Mesenchymal stem cell (in vitro differentiated cells and primary cell): ENCODE results near the gene KIF22. TPM values are rescaled to one million over a fixed set of nuclear protein-coding genes. Genes with fewer than 3 reads are reported as not detected.

Source experiments
- DNase-seq: peaks from one replicate; pipeline ENCODE4 v3.0.0-alpha.2; 2013
- H2AFZ ChIP-seq: one replicate; pipeline ENCODE4 v1.6.1; 2013; ENCODE audit warnings: low read depth, mild to moderate bottlenecking, control low read depth, inconsistent platforms, low read length, moderate library complexity
- H2AK5ac ChIP-seq: 2 replicates; pipeline ENCODE4 v1.6.1; 2013; ENCODE audit warnings: low read length, moderate library complexity, mild to moderate bottlenecking, inconsistent platforms; ENCODE audit not compliant: severe bottlenecking
- H2BK120ac ChIP-seq: one replicate; pipeline ENCODE4 v1.6.1; 2013; ENCODE audit warnings: low read depth, mild to moderate bottlenecking, inconsistent platforms, low read length, moderate library complexity
- H2BK12ac ChIP-seq, 2 experiments: one replicate each; pipeline ENCODE4 v1.6.1; 2013; ENCODE audit warnings: inconsistent platforms in 2 of 2, low read length in 2 of 2, mild to moderate bottlenecking in 2 of 2, moderate library complexity in 2 of 2, control low read depth in 1 of 2
- H2BK15ac ChIP-seq: one replicate; pipeline ENCODE4 v1.6.1; 2013; ENCODE audit warnings: mild to moderate bottlenecking, low read depth, inconsistent platforms; ENCODE audit not compliant: poor library complexity, severe bottlenecking
- H2BK5ac ChIP-seq: 2 replicates; pipeline ENCODE4 v1.6.1; 2013; ENCODE audit warnings: low read depth, mild to moderate bottlenecking, low read length, control low read depth, inconsistent platforms; ENCODE audit not compliant: poor library complexity, severe bottlenecking
- H3K14ac ChIP-seq, 2 experiments: one replicate each; pipeline ENCODE4 v1.6.1; 2013; ENCODE audit warnings: inconsistent platforms in 2 of 2, low read length in 2 of 2, control low read depth in 1 of 2, mild to moderate bottlenecking in 1 of 2, moderate library complexity in 1 of 2
- H3K18ac ChIP-seq, 2 experiments: one replicate each; pipeline ENCODE4 v1.6.1; 2013; ENCODE audit warnings: inconsistent platforms in 2 of 2, low read length in 2 of 2, control low read depth in 1 of 2, low read depth in 1 of 2, mild to moderate bottlenecking in 1 of 2
- H3K23ac ChIP-seq, 2 experiments: one replicate each; pipeline ENCODE4 v1.6.1; 2013; ENCODE audit warnings: inconsistent platforms in 2 of 2, low read length in 2 of 2, mild to moderate bottlenecking in 2 of 2, moderate library complexity in 2 of 2, control low read depth in 1 of 2
- H3K27ac ChIP-seq: 2 replicates; pipeline ENCODE4 v1.5.1; 2013; ENCODE audit warnings: mild to moderate bottlenecking, moderate library complexity, low read length, control low read depth, inconsistent platforms; ENCODE audit not compliant: poor library complexity, severe bottlenecking
- H3K27me3 ChIP-seq, 2 experiments: 2 replicates each; pipeline versions ENCODE4 v1.6.1 to v1.7.0; 2013; ENCODE audit warnings: low read length in 2 of 2, mild to moderate bottlenecking in 2 of 2, moderate library complexity in 2 of 2, control low read depth in 1 of 2, inconsistent platforms in 1 of 2; ENCODE audit not compliant: control insufficient read depth in 1 of 2, insufficient read depth in 1 of 2
- H3K36me3 ChIP-seq, 2 experiments: 2 replicates each; pipeline versions ENCODE4 v1.6.1 to v1.7.0; 2013; ENCODE audit warnings: low read length in 2 of 2, control low read depth in 1 of 2, inconsistent platforms in 1 of 2, low read depth in 1 of 2, mild to moderate bottlenecking in 1 of 2; ENCODE audit not compliant: insufficient read depth in 2 of 2, control insufficient read depth in 1 of 2
- H3K4ac ChIP-seq, 2 experiments: one replicate each; pipeline ENCODE4 v1.6.1; 2013; ENCODE audit warnings: inconsistent platforms in 2 of 2, low read length in 2 of 2, mild to moderate bottlenecking in 2 of 2, moderate library complexity in 2 of 2, control low read depth in 1 of 2, low read depth in 1 of 2
- H3K4me1 ChIP-seq: 2 replicates; pipeline ENCODE4 v1.6.1; 2013; ENCODE audit warnings: low read depth, low read length, control low read depth; ENCODE audit not compliant: control insufficient read depth, insufficient read depth
- H3K4me2 ChIP-seq: 2 replicates; pipeline ENCODE4 v1.6.1; 2013; ENCODE audit warnings: low read length, mild to moderate bottlenecking, inconsistent platforms; ENCODE audit not compliant: poor library complexity, severe bottlenecking
- H3K4me3 ChIP-seq, 2 experiments: 2 replicates each; pipeline versions ENCODE4 v1.5.1 to v1.7.0; 2013; ENCODE audit warnings: low read length in 2 of 2, mild to moderate bottlenecking in 2 of 2, control low read depth in 1 of 2, low read depth in 1 of 2; ENCODE audit not compliant: insufficient read depth in 1 of 2
- H3K79me1 ChIP-seq: replicated peaks from 2 replicates; pipeline ENCODE4 v1.6.1; 2013; ENCODE audit warnings: mild to moderate bottlenecking, control low read depth, low read length, inconsistent platforms; ENCODE audit not compliant: poor library complexity, severe bottlenecking
- H3K9ac ChIP-seq: 2 replicates; pipeline ENCODE4 v1.7.0; 2013; ENCODE audit warnings: mild to moderate bottlenecking, low read length, moderate library complexity
- H3K9me3 ChIP-seq: 2 replicates; pipeline ENCODE4 v1.7.0; 2013; ENCODE audit warnings: mild to moderate bottlenecking, low read length; ENCODE audit not compliant: control insufficient read depth
- H4K8ac ChIP-seq: one replicate; pipeline ENCODE4 v1.6.1; 2013; ENCODE audit warnings: inconsistent platforms, mild to moderate bottlenecking, low read length, moderate library complexity
- H4K91ac ChIP-seq: one replicate; pipeline ENCODE4 v1.6.1; 2013; ENCODE audit warnings: mild to moderate bottlenecking, low read length, inconsistent platforms
- WGBS: methylation state at CpG from one replicate; pipeline ENCODE4 v1.1.7; 2013; ENCODE audit warnings: mixed read lengths; 5-methylcytosine and 5-hydroxymethylcytosine counted together
- polyA plus RNA-seq, 2 experiments: library from polyadenylated mRNA; stranded (reverse); fragments of 200-250 nt; gene quantifications; one replicate each; pipeline ENCODE4 v1.2.3, GENCODE V29; 2013

Gene KIF22
- 8.5 TPM for polyA plus RNA-seq (2013, experiment 1 of 2)
- 8.1 TPM for polyA plus RNA-seq (2013, experiment 2 of 2)

DNA sequence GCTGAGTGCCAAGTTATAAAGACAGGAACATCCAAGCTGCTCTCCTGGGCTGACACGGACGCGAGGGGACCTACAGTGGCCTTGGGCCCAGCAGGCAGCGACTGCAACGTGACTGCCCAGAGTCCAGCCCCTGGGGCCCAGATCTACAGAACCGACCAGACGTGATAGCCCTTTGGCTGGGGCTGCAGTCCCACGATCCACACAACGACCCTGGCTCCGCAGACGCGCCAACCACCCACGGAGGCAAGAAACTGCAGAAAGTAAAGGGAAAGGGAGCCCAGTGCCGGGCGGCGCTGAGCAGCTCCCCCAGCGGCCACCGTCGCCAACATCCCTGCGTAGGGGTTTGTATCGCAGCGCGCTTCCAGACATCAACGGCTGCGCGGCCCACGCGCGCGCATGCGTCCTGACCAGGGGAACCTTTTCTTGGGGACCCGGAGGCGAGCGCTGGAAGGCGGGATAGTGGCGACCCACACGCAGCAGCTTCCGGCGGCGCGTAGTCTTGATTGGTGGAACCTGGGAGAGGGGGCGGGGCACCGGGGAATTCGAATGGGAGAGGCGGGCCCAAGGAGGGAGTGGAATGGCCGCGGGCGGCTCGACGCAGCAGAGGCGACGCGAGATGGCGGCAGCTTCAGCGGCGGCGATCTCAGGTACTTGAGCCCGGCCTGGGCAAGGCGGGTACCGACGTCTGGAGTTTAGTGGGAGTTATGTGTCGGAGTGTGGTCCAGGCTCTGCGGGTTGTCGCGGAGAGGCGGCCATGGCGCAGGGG is at the start of gene KIF22:
KIF22 (plus strand) TSS at position 569 of the 766 bp plus-strand sequence; CDS start at position 578, 9 bp downstream.
- 3% methylated on average over 66 of the region's 67 CpGs for WGBS
- no peak within 1 kb of the TSS for H2BK5ac ChIP-seq
- peak within 1 kb of the TSS; percentile 87 for H2AFZ ChIP-seq

GRCh38 chr16:29742683-29743275 is 47.8 kb upstream of the KIF22 start:
- Histone ChIP-seq H4K91ac (no peak overlapping the region), H3K23ac (no peak overlapping the region), H3K18ac (no peak overlapping the region), H3K27ac (no peak overlapping the region), H2AFZ (no peak overlapping the region), H2BK5ac (no peak overlapping the region), H2BK120ac (no peak overlapping the region), H3K9ac (no peak overlapping the region), H3K14ac (no peak overlapping the region), H3K4me1 (no peaks in the 10 kb centered on the region), H2BK12ac (no peak overlapping the region), H3K27me3 (peaks cover 4 to 69% of the 10 kb centered on the region in 2 experiments), H3K4me3 (no peak overlapping the region), H3K4me2 (no peak overlapping the region), H3K4ac (no peak overlapping the region), H2BK15ac (no peak overlapping the region), H3K79me1 (no peaks in the 10 kb centered on the region), H2AK5ac (no peak overlapping the region), H3K36me3 (no peaks in the 10 kb centered on the region), H3K9me3 (peaks cover 5% of the 10 kb centered on the region), H4K8ac (no peak overlapping the region)
- DNase-seq = no peak
- WGBS = 87% methylated on average over 6 of the region's 7 CpGs

More for the DNA sequence above, at the start of gene KIF22:
- Histone ChIP-seq H2BK120ac (no peak within 1 kb of the TSS), H3K27me3 (no peaks in the 10 kb centered on the region), H3K23ac (no peak within 1 kb of the TSS), H4K8ac (peak within 1 kb of the TSS; percentile 76), H3K9ac (peak within 1 kb of the TSS; percentile 90), H3K4me2 (peak within 1 kb of the TSS; percentile 85), H3K18ac (peak within 1 kb of the TSS; percentile 37 to 79), H3K36me3 (no peaks in the 10 kb centered on the region), H4K91ac (peak within 1 kb of the TSS; percentile 87), H2BK15ac (peak within 1 kb of the TSS; percentile 4), H2AK5ac (no peak within 1 kb of the TSS), H3K4me1 (peaks cover 10% of the 10 kb centered on the region), H3K27ac (peak within 1 kb of the TSS; percentile 77), H3K4me3 (peak within 1 kb of the TSS; percentile 91 to 98), H3K14ac (peak within 1 kb of the TSS in 1 of 2 experiments; percentile 63), H3K4ac (peak within 1 kb of the TSS; percentile 40 to 50), H3K9me3 (no peaks in the 10 kb centered on the region), H2BK12ac (peak within 1 kb of the TSS in 1 of 2 experiments; percentile 10), H3K79me1 (peaks cover 16% of the 10 kb centered on the region)
- peak; percentile 98 for DNase-seq

- Histone ChIP-seq H4K91ac (no peak overlapping the region), H2BK15ac (no peak overlapping the region), H2AFZ (no peak overlapping the region), H3K4me2 (no peak overlapping the region), H3K79me1 (no peaks in the 10 kb centered on the region), H3K18ac (no peak overlapping the region), H3K23ac (no peak overlapping the region), H3K9me3 (peaks cover 4% of the 10 kb centered on the region), H2BK5ac (no peak overlapping the region), H3K4me1 (no peaks in the 10 kb centered on the region), H2AK5ac (no peak overlapping the region), H3K27me3 (peaks cover 4 to 69% of the 10 kb centered on the region in 2 experiments), H2BK12ac (no peak overlapping the region), H3K9ac (no peak overlapping the region), H3K4me3 (no peak overlapping the region), H3K4ac (no peak overlapping the region), H3K27ac (no peak overlapping the region), H4K8ac (no peak overlapping the region), H3K14ac (no peak overlapping the region), H2BK120ac (no peak overlapping the region), H3K36me3 (no peaks in the 10 kb centered on the region)
- DNase-seq = no peak
- 91% methylated on average over 5 of the region's 5 CpGs for WGBS
These were observed 47.1 kb upstream of the KIF22 start for GRCh38 chr16:29743475-29743826.

DNA sequence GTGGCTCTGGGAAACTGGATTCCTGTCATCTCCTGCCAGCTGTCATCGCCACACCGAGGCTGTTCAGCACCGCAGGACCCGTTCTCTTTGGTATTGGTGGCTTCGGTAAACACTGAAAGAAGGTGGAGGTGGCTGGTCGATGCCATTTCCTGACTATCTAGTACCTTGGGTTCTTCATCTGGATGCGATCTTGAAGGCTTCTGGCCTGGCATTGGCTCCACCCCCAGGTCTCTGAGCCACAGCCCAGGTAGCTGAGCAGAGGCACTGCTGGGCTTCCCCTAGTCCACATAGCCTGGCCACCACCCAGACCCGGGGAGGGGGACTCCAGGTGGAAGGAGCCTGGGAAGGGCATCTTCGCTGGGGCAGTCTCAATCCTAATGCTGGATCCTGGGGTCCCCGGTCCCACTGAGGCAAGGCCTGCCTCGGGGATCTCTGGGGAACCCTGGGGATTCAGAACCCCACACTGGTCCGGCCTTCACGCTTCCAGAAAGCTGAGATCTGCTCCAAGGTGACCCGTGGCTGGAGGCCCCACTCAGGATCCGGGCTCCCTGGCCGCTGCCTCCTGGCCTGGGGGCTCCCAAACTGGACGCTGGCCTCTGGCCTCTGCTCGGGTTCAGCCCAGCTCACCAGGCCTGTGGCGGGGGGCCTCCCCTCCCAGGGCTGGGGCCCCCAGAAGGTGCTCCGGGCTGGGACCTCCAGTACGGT is 46.6 kb upstream of the KIF22 start:
- Histone ChIP-seq H3K27me3 (peaks cover 4 to 64% of the 10 kb centered on the region in 2 experiments), H3K36me3 (no peaks in the 10 kb centered on the region), H3K18ac (no peak overlapping the region), H3K4me3 (no peak overlapping the region), H3K9me3 (no peaks in the 10 kb centered on the region), H4K91ac (no peak overlapping the region), H2BK120ac (no peak overlapping the region), H3K4ac (no peak overlapping the region), H4K8ac (no peak overlapping the region), H3K79me1 (no peaks in the 10 kb centered on the region), H2BK15ac (no peak overlapping the region), H3K23ac (no peak overlapping the region), H2BK5ac (no peak overlapping the region), H3K4me2 (no peak overlapping the region), H2AFZ (no peak overlapping the region), H2AK5ac (no peak overlapping the region), H3K4me1 (no peaks in the 10 kb centered on the region), H3K14ac (no peak overlapping the region), H3K27ac (no peak overlapping the region), H2BK12ac (no peak overlapping the region), H3K9ac (no peak overlapping the region)
- no peak for DNase-seq
- WGBS = 90% methylated on average over 20 of the region's 21 CpGs
